Stimulated activated CD4-positive, alpha-beta T cell treated with anti-CD3 and anti-CD28 coated beads, Interleukin-1b, Interleukin-23, amount 100 ng/mL, for 24 hours (primary cell): ENCODE measurements around the gene FMN2.

Experiments
- DNase-seq, 4 experiments: peaks; one replicate each; pipeline ENCODE4 v3.0.0-alpha.2; 2020; ENCODE audit warnings: low read depth in 4 of 4, low spot score in 1 of 4

Gene FMN2

GRCh38 chr1:240415532-240415931, 323.8 kb downstream of the FMN2 start:
- no peak for DNase-seq

DNA sequence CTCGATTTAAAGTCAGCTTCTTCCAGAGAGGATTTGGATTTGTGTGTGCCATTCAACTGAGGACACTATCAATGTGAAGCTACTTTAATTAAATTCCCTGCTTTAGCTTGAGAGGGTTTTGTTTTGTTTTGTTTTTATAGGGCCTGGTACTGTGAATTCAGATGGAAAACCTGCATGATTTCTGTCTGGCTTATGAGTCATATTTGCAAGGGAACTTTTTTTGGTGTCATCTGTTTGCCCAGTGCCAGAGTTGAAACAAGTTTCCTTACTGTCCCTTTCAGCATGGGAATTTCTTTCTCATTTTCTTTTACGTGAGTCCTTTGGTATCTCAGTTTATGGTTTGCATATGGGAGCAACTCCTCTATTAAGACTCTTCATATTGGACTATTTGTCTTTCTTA, 325.6 kb downstream of the FMN2 start:
- DNase-seq: no peak

DNA sequence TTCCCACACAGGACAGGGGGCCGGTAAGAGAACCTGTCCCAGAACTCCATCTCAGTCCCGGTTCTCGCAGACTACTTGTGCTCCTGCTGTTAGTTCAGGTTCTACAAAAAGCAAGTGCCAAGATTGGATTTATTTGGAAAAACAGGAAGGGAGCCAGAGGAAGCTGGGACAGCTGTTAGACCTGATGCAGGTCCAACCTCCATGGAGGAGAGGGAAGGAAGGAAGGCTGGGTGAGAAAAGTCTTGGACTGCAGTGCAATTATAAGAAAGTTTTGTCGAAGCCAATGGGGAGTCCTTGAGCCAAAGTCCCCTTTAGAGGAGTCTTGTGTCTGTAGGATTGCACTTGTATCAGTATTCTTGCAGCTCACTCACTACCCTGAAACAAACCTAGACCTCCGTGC, 329.1 kb downstream of the FMN2 start:
- no peak for DNase-seq

GRCh38 chr1:240423246-240423924, 331.7 kb downstream of the FMN2 start:
- no peak for DNase-seq

- no peak for DNase-seq
Measured at GRCh38 chr1:240424740-240425464, 333.2 kb downstream of the FMN2 start.

DNA sequence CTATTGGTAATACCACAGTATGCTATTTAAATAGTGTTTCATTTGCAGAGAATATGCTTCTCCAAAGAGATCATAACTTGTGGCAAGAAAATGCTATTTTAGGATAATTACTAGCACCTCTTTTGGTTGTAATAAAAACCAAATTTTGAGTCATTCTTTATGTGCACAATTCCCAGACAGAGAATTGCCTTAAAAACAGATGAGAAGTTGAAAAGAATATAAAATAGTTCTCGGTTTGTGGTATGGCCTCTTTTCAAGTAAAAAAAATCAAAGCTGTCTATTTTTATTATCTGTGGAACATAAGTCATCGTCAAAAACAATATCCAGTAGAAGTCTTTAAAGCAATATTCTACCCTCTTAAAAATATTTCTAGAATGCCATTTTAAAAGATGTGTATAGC, 334.4 kb downstream of the FMN2 start:
- DNase-seq: no peak

DNA sequence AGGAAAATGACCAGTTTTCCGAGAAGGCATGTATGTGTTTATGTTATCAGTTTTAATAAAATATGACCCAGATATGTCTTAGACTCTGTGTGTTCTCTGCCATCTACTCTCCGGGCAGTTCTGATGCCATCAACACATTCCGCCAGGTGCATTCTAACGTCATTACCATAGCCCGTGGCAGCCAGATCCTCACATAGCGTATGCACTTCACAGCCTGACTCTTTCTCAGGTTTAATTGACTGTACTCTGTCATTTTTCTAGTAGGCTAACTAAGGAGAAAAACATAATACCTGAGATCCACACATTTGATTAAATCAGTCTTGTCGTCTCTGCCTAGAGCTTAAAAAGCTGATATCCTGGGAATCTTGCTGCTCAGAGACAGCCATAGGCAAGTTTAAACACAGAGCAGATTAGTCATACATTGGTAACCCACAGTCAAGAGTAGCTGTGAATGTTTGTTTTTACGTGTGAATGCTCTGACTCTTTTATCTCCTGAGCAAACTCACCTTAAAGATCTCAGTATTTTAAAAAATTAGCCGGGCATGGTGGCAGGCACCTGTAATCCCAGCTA, 344.4 kb downstream of the FMN2 start:
- DNase-seq: no peak

- DNase-seq: no peak
Measured at GRCh38 chr1:240441669-240442068, 350.0 kb downstream of the FMN2 start.

- DNase-seq: no peak
Measured at GRCh38 chr1:240445369-240445768, 353.7 kb downstream of the FMN2 start.

- DNase-seq: no peak
Measured at GRCh38 chr1:240455228-240455821, 363.6 kb downstream of the FMN2 start.

- DNase-seq: no peak
Measured at GRCh38 chr1:240457203-240457602, 365.5 kb downstream of the FMN2 start.

GRCh38 chr1:240462277-240462676, 370.6 kb downstream of the FMN2 start:
- no peak for DNase-seq

DNA sequence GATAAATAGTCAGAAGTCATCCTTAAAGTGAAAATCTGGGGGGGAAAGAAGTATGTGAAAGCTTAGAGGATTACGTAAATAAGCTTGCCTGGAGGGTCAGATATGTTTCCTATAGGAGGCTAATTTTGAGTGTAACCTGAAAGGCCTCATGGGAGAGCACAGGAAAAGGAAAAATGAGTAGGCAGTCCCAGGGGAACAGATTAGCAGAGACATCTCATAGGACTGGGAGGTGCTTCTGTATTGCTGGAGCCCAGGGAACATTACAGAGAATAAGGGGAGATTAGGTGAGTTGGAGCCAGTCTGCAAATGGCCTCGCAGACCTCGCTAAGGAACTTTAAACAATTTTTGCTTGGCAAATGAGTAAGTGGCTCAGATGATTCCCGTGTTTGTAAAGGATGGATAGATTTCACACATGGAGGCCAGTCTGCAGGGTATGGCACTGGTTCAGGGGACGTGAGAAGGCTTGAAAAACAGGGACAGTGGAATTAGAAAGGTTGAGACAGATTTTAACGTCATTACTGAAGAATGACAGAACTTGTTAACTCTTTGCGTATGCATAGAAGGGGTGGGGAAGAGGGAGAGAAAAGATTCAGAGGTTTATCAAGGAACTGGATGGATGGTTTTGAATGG, 371.2 kb downstream of the FMN2 start:
- DNase-seq: no peak

GRCh38 chr1:240464099-240464498, 372.4 kb downstream of the FMN2 start:
- no peak for DNase-seq

- no peak for DNase-seq
Measured at GRCh38 chr1:240465531-240465940, 373.9 kb downstream of the FMN2 start.

- no peak for DNase-seq
Measured at GRCh38 chr1:240466509-240466908, 374.8 kb downstream of the FMN2 start.

- no peak for DNase-seq
Measured at GRCh38 chr1:240467895-240468294, 376.2 kb downstream of the FMN2 start.

DNA sequence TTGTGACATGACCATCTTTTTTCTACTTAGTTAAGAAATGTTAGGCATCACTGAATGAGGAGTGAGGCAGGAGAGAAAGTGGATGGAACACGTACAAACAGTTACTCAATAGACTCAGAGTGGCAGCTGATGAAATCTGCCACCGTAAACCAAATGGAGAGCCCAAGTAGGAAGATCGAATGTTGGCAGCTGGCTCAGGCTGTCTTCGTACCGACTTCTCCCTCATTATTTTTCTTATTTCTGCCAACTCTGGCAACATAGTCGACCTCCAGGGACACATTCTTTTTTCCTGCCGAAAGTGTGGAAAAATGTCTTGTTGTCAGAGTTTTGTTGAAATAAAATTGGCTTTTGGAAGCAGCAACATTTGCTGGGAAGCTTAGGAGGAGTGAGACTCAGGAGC, 377.0 kb downstream of the FMN2 start:
- no peak for DNase-seq

DNA sequence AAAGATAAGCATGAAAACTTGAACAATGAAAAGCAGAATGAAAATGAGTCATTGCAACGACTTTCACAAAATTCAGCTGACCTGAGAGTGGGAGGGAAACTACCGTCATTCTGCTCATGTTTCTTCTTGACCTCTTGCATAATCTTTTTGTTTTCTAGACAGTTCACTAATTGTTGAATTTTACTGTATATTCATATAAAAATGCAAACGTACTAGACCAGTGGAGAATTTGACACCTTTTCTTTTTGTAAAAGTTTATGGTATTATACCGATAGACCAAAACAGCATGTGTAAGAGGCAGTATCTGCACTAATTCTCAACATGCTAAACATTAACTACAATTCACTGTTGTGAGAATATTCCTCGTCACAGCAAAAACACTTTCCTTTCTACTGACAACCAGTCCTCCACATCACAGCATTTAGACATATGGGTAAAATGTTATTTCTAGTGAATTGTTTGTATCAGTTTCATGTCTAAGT, 382.5 kb downstream of the FMN2 start:
- no peak for DNase-seq

- DNase-seq: no peak
Measured at GRCh38 chr1:240475832-240476231, 384.1 kb downstream of the FMN2 start.

DNA sequence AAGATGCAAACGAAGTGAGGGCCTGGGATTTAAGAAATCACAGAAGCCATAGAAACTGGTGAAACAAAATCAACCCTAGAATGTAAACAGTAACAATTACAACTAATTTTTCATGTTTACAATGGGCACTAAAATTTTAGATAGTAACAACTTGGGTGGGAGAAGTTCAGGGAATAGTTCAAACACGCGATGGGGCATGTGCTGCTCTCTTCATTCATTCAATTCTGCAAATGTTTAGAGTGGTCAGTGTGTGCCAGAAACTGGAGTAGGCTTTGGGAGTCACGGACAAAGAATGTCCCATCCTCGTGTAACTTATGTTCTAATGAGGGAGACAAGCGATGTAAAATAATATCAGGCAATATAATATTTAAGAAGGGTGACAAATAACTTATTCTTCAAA, 386.9 kb downstream of the FMN2 start:
- DNase-seq: no peak
